HCT116 (cell line): ENCODE measurements around the gene UPF2. TPM values are rescaled to one million over a fixed set of nuclear protein-coding genes. Genes with fewer than 3 reads are reported as not detected.
"Not testable (repeated sequence)": the region's sequence is repeated elsewhere in the genome, so short reads cannot be mapped to it uniquely, and the experiment has no call there.

Experiments
- ATAC-seq: fragments of 200-7000 bp; cut with Tn5 transposase; 2 replicates; pipeline ENCODE4 v1.9.1; 2020; ENCODE audit warnings: mild to moderate bottlenecking, moderate library complexity
- BruUV-seq: library from RNA; stranded (reverse); fragments of 400-500 nt; replicated peaks from 2 replicates; lab custom pipeline; 2021; lab: Mats Ljungman, UMichigan
- CTCF ChIA-PET: fragments of 300-600 bp; sonication (Branson Sonifier 250); formaldehyde crosslinking; loops from one replicate; lab custom pipeline; 2021; ENCODE audit warnings: antibody characterized with exemption; lab: Charles Lee
- POLR2A ChIA-PET: fragments of 300-600, 350-600 bp; sonication (Branson Sonifier 250); formaldehyde crosslinking; loops from one replicate; lab custom pipeline; 2021; ENCODE audit warnings: antibody characterized with exemption; lab: Charles Lee
- RAD21 ChIA-PET, 2 experiments: fragments of 300-600 bp; sonication (Branson Sonifier 250); formaldehyde crosslinking; loops; one replicate each; lab custom pipeline; 2023; ENCODE audit warnings: low total read pairs in 2 of 2; ENCODE audit not compliant: uncharacterized antibody in 2 of 2, unreplicated experiment in 2 of 2, low non-redundant PET in 1 of 2; lab: Charles Lee
- DNase-seq: peaks from one replicate; pipeline ENCODE4 v3.0.0-alpha.2; 2010; ENCODE audit warnings: low read depth, low spot score
- H2AFZ ChIP-seq: fragments of 200-600 bp; shearing (Covaris generic), sonication (generic); 2 replicates; pipeline ENCODE4 v1.6.1; 2017; ENCODE audit warnings: low read depth, mixed run types, mixed read lengths, antibody characterized with exemption, low read length; ENCODE audit not compliant: poor library complexity, severe bottlenecking
- H3K27ac ChIP-seq: 2 replicates; pipeline ENCODE4 v1.5.1; 2012; ENCODE audit warnings: low read depth, low read length
- H3K27me3 ChIP-seq: fragments of 200-600 bp; sonication (generic); 2 replicates; pipeline ENCODE4 v1.6.1; 2016; ENCODE audit warnings: mixed run types, low read length, mixed read lengths; ENCODE audit not compliant: insufficient read depth
- H3K36me3 ChIP-seq, 2 experiments: fragments of 200-500 bp in 1 of 2; fragments of 200-600 bp in 1 of 2; sonication (Bioruptor generic) in 1 of 2; sonication (generic) in 1 of 2; 2 replicates each; pipeline versions ENCODE4 v1.5.1 to v1.6.1; 2014 to 2016; ENCODE audit warnings: low read length in 2 of 2, inconsistent platforms in 1 of 2, mixed read lengths in 1 of 2, mixed run types in 1 of 2; ENCODE audit not compliant: insufficient read depth in 2 of 2, control insufficient read depth in 1 of 2
- H3K4me1 ChIP-seq, 2 experiments: fragments of 200-600 bp in 1 of 2; sonication (generic) in 1 of 2; 2 replicates each; pipeline versions ENCODE4 v1.5.1 to v1.6.1; 2012 to 2017; ENCODE audit warnings: low read length in 2 of 2, inconsistent platforms in 1 of 2, mild to moderate bottlenecking in 1 of 2, mixed read lengths in 1 of 2, mixed run types in 1 of 2, moderate library complexity in 1 of 2; ENCODE audit not compliant: insufficient read depth in 2 of 2, control insufficient read depth in 1 of 2
- H3K4me2 ChIP-seq: fragments of 200-600 bp; sonication (generic); 2 replicates; pipeline ENCODE4 v1.6.1; 2017; ENCODE audit warnings: mixed run types, low read length, mixed read lengths
- H3K4me3 ChIP-seq, 2 experiments: fragments of 200-600 bp in 1 of 2; sonication (generic) in 1 of 2; replicated peaks in 1 of 2; 2 replicates each; pipeline ENCODE4 v1.5.1; 2011 to 2016; ENCODE audit warnings: low read length in 2 of 2, control low read depth in 1 of 2, low read depth in 1 of 2, mild to moderate bottlenecking in 1 of 2, mixed read lengths in 1 of 2, mixed run types in 1 of 2
- H3K79me2 ChIP-seq: fragments of 200-600 bp; sonication (generic); 2 replicates; pipeline ENCODE4 v1.6.1; 2017; ENCODE audit warnings: mild to moderate bottlenecking, mixed run types, low read length, moderate library complexity, mixed read lengths; ENCODE audit not compliant: insufficient read depth
- H3K9ac ChIP-seq: fragments of 200-600 bp; sonication (generic); 2 replicates; pipeline ENCODE4 v1.6.1; 2016; ENCODE audit warnings: low read length, mixed read lengths
- H3K9me2 ChIP-seq: fragments of 200-600 bp; sonication (generic), shearing (Covaris generic); 2 replicates; pipeline ENCODE4 v1.6.1; 2017; ENCODE audit warnings: mixed run types, mild to moderate bottlenecking, moderate library complexity; ENCODE audit not compliant: insufficient read depth
- H3K9me3 ChIP-seq, 2 experiments: fragments of 200-500 bp in 1 of 2; fragments of 200-600 bp in 1 of 2; sonication (Bioruptor generic) in 1 of 2; sonication (generic) in 1 of 2; 2 replicates each; pipeline ENCODE4 v1.6.1; 2014 to 2017; ENCODE audit warnings: low read length in 2 of 2, mixed read lengths in 2 of 2, inconsistent platforms in 1 of 2, low read depth in 1 of 2, mild to moderate bottlenecking in 1 of 2, mixed run types in 1 of 2, moderate library complexity in 1 of 2; ENCODE audit not compliant: control insufficient read depth in 1 of 2, insufficient read depth in 1 of 2
- H4K20me1 ChIP-seq: fragments of 200-600 bp; sonication (generic), shearing (Covaris generic); 2 replicates; pipeline ENCODE4 v1.6.1; 2017; ENCODE audit warnings: mixed run types, mild to moderate bottlenecking, moderate library complexity; ENCODE audit not compliant: insufficient read depth
- ATF3 ChIP-seq: IDR thresholded peaks from 2 replicates; pipeline ENCODE4 v1.6.1; 2012
- CEBPB ChIP-seq: IDR thresholded peaks from 2 replicates; pipeline ENCODE4 v1.6.1; 2012; ENCODE audit warnings: low read depth
- CTCF ChIP-seq, 3 experiments: fragments of 200-600 bp in 1 of 3; sonication (generic) in 1 of 3; IDR thresholded peaks in 2 of 3; conservative IDR thresholded peaks in 1 of 3; 2 replicates each; pipeline ENCODE4 v1.5.1; 2012 to 2017; ENCODE audit warnings: low read depth in 2 of 3, low read length in 2 of 3, antibody characterized with exemption in 1 of 3, borderline replicate concordance in 1 of 3, control low read depth in 1 of 3, mild to moderate bottlenecking in 1 of 3, mixed read lengths in 1 of 3, mixed run types in 1 of 3, moderate library complexity in 1 of 3; ENCODE audit not compliant: insufficient read depth in 1 of 3
- EGR1 ChIP-seq: IDR thresholded peaks from 2 replicates; pipeline ENCODE4 v1.6.1; 2012; ENCODE audit warnings: low read depth
- ELF1 ChIP-seq: IDR thresholded peaks from 2 replicates; pipeline ENCODE4 v1.6.1; 2012; ENCODE audit warnings: low read depth, borderline replicate concordance
- EZH2 ChIP-seq: fragments of 200-600 bp; sonication (generic); IDR thresholded peaks from 2 replicates; pipeline ENCODE4 v1.6.1; 2017; ENCODE audit warnings: antibody characterized with exemption, mixed run types
- EZH2phosphoT487 ChIP-seq: fragments of 200-600 bp; IDR thresholded peaks from 2 replicates; pipeline ENCODE4 v1.6.1; 2018; ENCODE audit warnings: antibody characterized with exemption, borderline replicate concordance
- FOSL1 ChIP-seq: IDR thresholded peaks from 2 replicates; pipeline ENCODE4 v1.6.1; 2012; ENCODE audit warnings: low read depth
- JUND ChIP-seq: IDR thresholded peaks from 2 replicates; pipeline ENCODE4 v1.6.1; 2012
- MAX ChIP-seq: IDR thresholded peaks from 2 replicates; pipeline ENCODE4 v1.6.1; 2012
- POLR2AphosphoS5 ChIP-seq: IDR thresholded peaks from 2 replicates; pipeline ENCODE4 v1.6.1; 2011; ENCODE audit warnings: mild to moderate bottlenecking, low read depth, low read length, moderate library complexity
- RAD21 ChIP-seq: IDR thresholded peaks from 2 replicates; pipeline ENCODE4 v1.6.1; 2012; ENCODE audit warnings: low read depth, mild to moderate bottlenecking
- SP1 ChIP-seq: IDR thresholded peaks from 2 replicates; pipeline ENCODE4 v1.6.1; 2012; ENCODE audit warnings: low read depth
- YY1 ChIP-seq: IDR thresholded peaks from 2 replicates; pipeline ENCODE4 v1.6.1; 2011; ENCODE audit warnings: low read length, low read depth, moderate library complexity, mild to moderate bottlenecking; ENCODE audit not compliant: insufficient replicate concordance; ENCODE audit errors: extremely low read depth
- ZFX ChIP-seq: fragments of 450-650 bp; IDR thresholded peaks from 2 replicates; pipeline ENCODE4 v1.6.1; 2017
- ZNF274 ChIP-seq: fragments of 200-500 bp; sonication (Bioruptor generic); IDR thresholded peaks from 2 replicates; pipeline ENCODE4 v1.6.1; 2014; ENCODE audit warnings: mild to moderate bottlenecking, low read depth, low read length, inconsistent platforms
- intact Hi-C: fragments of 100-400 bp; cut with micrococcal nuclease; formaldehyde crosslinking; loops from 2 replicates; pipeline ENCODE4 v1.10.0; 2022
- total RNA-seq: library from RNA; stranded (reverse); gene quantifications from one replicate; pipeline ENCODE4 v1.2.1, GENCODE V29; 2021; ENCODE audit not compliant: unreplicated experiment

UPF2 gene
- total RNA-seq, 1 experiment from 2014 or later = 27.3 TPM

GRCh38 chr10:12013926-12014325, 28.7 kb downstream of the UPF2 start:
- CTCF ChIA-PET = no interaction called here
- no TSS peak for BruUV-seq
- POLR2A ChIA-PET = no interaction called here
- no peak for DNase-seq
- Histone ChIP-seq H3K4me1 (no peaks in the 10 kb centered on the region), H3K36me3 (peaks cover 4 to 17% of the 10 kb centered on the region in 2 experiments; a peak in 3 of 4 replicates), H3K9me3 (peaks cover 0 to 3% of the 10 kb centered on the region in 2 experiments; a peak in 1 of 4 replicates), H3K4me3 (no peak overlapping the region), H3K9ac (no peak overlapping the region), H3K27me3 (no peaks in the 10 kb centered on the region), H3K4me2 (no peak overlapping the region), H4K20me1 (no peaks in the 10 kb centered on the region; the same call in 1 of the 2 replicates), H2AFZ (no peak overlapping the region), H3K79me2 (peaks cover 75% of the 10 kb centered on the region), H3K9me2 (no peaks in the 10 kb centered on the region), H3K27ac (no peak overlapping the region)
- TF ChIP-seq EZH2phosphoT487 = no peak
- TF ChIP-seq POLR2AphosphoS5 = no peak
- no peak for TF ChIP-seq SP1
- TF ChIP-seq EGR1 = no peak
- TF ChIP-seq MAX = no peak
- TF ChIP-seq ZFX = no peak
- TF ChIP-seq ELF1 = no peak
- no peak for TF ChIP-seq RAD21
- no peak for TF ChIP-seq CTCF (IDR thresholded peaks at IDR 0.05 in 2 of 3, conservative IDR thresholded peaks at IDR 0.05 in 1 of 3; ENCODE audit: borderline replicate concordance in 1 of 3, insufficient read depth in 1 of 3, low read depth in 2 of 3, low read length in 2 of 3)
- no peak for TF ChIP-seq YY1
- TF ChIP-seq CEBPB = no peak
- no peak for TF ChIP-seq EZH2
- TF ChIP-seq JUND = no peak
- no peak for TF ChIP-seq ATF3
- TF ChIP-seq FOSL1 = no peak
- TF ChIP-seq ZNF274 = no peak
- ATAC-seq = no peak
- RAD21 ChIA-PET = no interaction called here
- intact Hi-C loops = no loop called here

- H3K9me2 ChIP-seq, RAD21 ChIA-PET, H3K9ac ChIP-seq, DNase-seq, CTCF ChIA-PET, POLR2A ChIA-PET, H3K4me1 ChIP-seq, ATAC-seq, H3K9me3 ChIP-seq, H3K27ac ChIP-seq, H2AFZ ChIP-seq, BruUV-seq, H3K4me3 ChIP-seq, H3K4me2 ChIP-seq, H4K20me1 ChIP-seq, intact Hi-C loops, H3K27me3 ChIP-seq: not testable (repeated sequence)
- Histone ChIP-seq H3K79me2 (peaks cover 70% of the 10 kb centered on the region), H3K36me3 (peaks cover 4 to 17% of the 10 kb centered on the region in 2 experiments; a peak in 3 of 4 replicates)
Observed at GRCh38 chr10:12013391-12013790, 29.2 kb downstream of the UPF2 start.
